ENCODE data around the gene HIVEP3.

The HIVEP3 gene

DNA sequence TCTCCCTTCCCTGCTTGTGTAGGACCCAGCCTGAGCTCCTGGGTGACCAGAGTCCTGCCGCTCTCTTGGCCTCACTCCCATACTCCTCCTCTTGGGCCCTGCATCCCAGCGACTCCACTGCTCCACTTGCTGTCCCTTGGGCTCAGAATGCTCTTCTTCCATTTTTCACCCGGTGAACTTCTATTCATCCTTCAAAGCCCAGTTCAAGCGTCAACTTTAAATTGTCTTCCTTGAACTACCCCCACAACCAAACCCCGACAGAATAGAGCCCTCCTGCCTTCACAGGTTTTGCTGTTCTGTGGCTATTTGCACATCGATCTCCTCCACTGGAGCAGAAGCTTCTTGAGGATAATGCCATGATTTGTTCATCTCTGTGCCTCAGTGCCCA, 218.9 kb downstream of the HIVEP3 start:
- peak overlapping the region; percentile 97; the same call in 1 of the 2 replicates for H3K27ac ChIP-seq (ENCODE audit: low read length)
- H3K27me3 ChIP-seq (replicated peaks; ENCODE audit: insufficient read depth, low read length), result no peaks in the 10 kb centered on the region
- TF ChIP-seq EZH2 (optimal IDR thresholded peaks at IDR 0.05; ENCODE audit: low read depth, low read length) (no peak), EZH2phosphoT487 (IDR thresholded peaks at IDR 0.05; ENCODE audit: low read length) (no peak)
- TF ChIP-seq, protein P1, sequence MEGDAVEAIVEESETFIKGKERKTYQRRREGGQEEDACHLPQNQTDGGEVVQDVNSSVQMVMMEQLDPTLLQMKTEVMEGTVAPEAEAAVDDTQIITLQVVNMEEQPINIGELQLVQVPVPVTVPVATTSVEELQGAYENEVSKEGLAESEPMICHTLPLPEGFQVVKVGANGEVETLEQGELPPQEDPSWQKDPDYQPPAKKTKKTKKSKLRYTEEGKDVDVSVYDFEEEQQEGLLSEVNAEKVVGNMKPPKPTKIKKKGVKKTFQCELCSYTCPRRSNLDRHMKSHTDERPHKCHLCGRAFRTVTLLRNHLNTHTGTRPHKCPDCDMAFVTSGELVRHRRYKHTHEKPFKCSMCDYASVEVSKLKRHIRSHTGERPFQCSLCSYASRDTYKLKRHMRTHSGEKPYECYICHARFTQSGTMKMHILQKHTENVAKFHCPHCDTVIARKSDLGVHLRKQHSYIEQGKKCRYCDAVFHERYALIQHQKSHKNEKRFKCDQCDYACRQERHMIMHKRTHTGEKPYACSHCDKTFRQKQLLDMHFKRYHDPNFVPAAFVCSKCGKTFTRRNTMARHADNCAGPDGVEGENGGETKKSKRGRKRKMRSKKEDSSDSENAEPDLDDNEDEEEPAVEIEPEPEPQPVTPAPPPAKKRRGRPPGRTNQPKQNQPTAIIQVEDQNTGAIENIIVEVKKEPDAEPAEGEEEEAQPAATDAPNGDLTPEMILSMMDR (IDR thresholded peaks at IDR 0.05; ENCODE audit: low read length), result no peak
- no peaks in the 10 kb centered on the region for H3K36me3 ChIP-seq (replicated peaks; ENCODE audit: insufficient read depth, low read length)
- peak overlapping the region; percentile 55; the same call in 1 of the 2 replicates for H3K9ac ChIP-seq (ENCODE audit: low read length)
- no peaks in the 10 kb centered on the region for H3K9me2 ChIP-seq (replicated peaks; ENCODE audit: insufficient read depth, low read length)
- peaks cover 37% of the 10 kb centered on the region for H3F3A ChIP-seq (ENCODE audit: insufficient read depth, low read length)
- no peak overlapping the region for H3K4me3 ChIP-seq (ENCODE audit: low read length)
- no peaks in the 10 kb centered on the region for H4K20me1 ChIP-seq (ENCODE audit: insufficient read depth, low read length)
- no peak overlapping the region; the same call in 1 of the 2 replicates for H2AFZ ChIP-seq (ENCODE audit: low read length)
- 0 out of 2 replicates have a peak overlapping the region, but pooled peaks have one; percentile 0 for H3K4me2 ChIP-seq (ENCODE audit: low read depth, low read length)
- H3K9me3 ChIP-seq (replicated peaks; ENCODE audit: insufficient read depth, low read length), result no peaks in the 10 kb centered on the region
- no peaks in the 10 kb centered on the region for H3K79me2 ChIP-seq (ENCODE audit: low read length)
- no peak for DNase-seq
- peaks cover 48% of the 10 kb centered on the region for H3K4me1 ChIP-seq (ENCODE audit: low read length)

- Histone ChIP-seq H3K9me3 (replicated peaks; ENCODE audit: insufficient read depth, low read length) (no peaks in the 10 kb centered on the region), H3K79me2 (ENCODE audit: low read length) (no peaks in the 10 kb centered on the region), H3K4me2 (ENCODE audit: low read depth, low read length) (peak overlapping the region; percentile 59), H3K27me3 (replicated peaks; ENCODE audit: insufficient read depth, low read length) (no peaks in the 10 kb centered on the region), H4K20me1 (ENCODE audit: insufficient read depth, low read length) (no peaks in the 10 kb centered on the region), H3K36me3 (replicated peaks; ENCODE audit: insufficient read depth, low read length) (no peaks in the 10 kb centered on the region), H3F3A (ENCODE audit: insufficient read depth, low read length) (peaks cover 37% of the 10 kb centered on the region), H3K9me2 (replicated peaks; ENCODE audit: insufficient read depth, low read length) (no peaks in the 10 kb centered on the region), H3K4me1 (ENCODE audit: low read length) (peaks cover 48% of the 10 kb centered on the region), H3K4me3 (ENCODE audit: low read length) (no peak overlapping the region), H3K27ac (ENCODE audit: low read length) (peak overlapping the region; percentile 97), H2AFZ (ENCODE audit: low read length) (peak overlapping the region; percentile 37; the same call in 1 of the 2 replicates), H3K9ac (ENCODE audit: low read length) (peak overlapping the region; percentile 65)
- DNase-seq, result peak; percentile 99
- TF ChIP-seq, protein P1 (IDR thresholded peaks at IDR 0.05; ENCODE audit: low read length), result no peak
- TF ChIP-seq EZH2 (optimal IDR thresholded peaks at IDR 0.05; ENCODE audit: low read depth, low read length) (no peak), EZH2phosphoT487 (IDR thresholded peaks at IDR 0.05; ENCODE audit: low read length) (no peak)
Observed at GRCh38 chr1:41698916-41699860, 219.5 kb downstream of the HIVEP3 start.

DNA sequence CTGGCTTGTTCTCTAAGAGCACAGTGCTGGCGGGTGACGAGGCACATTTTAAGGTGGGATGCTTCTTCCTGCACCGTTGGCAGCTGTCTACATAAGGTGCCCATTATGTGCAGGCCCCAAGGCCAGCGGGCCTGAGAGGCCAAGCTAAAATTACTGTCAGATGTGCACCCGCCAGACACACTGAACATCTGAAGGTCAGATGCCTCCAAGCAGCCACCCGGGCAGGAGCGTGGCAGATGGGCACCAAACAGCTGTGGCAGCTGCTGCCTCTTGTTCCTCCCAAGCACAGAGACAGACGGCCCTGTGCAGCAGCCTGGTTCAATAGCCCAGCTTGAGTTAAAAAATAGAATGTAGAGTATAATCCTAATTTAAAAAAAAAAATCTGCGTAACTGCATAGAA, 222.3 kb downstream of the HIVEP3 start:
- Histone ChIP-seq H3K36me3 (replicated peaks; ENCODE audit: insufficient read depth, low read length) (no peaks in the 10 kb centered on the region), H3K9me3 (replicated peaks; ENCODE audit: insufficient read depth, low read length) (no peaks in the 10 kb centered on the region), H3K27me3 (replicated peaks; ENCODE audit: insufficient read depth, low read length) (no peaks in the 10 kb centered on the region), H3K4me2 (ENCODE audit: low read depth, low read length) (no peak overlapping the region), H3K9me2 (replicated peaks; ENCODE audit: insufficient read depth, low read length) (no peaks in the 10 kb centered on the region), H3K4me3 (ENCODE audit: low read length) (no peak overlapping the region), H3K79me2 (ENCODE audit: low read length) (no peaks in the 10 kb centered on the region), H3K27ac (ENCODE audit: low read length) (no peak overlapping the region), H3F3A (ENCODE audit: insufficient read depth, low read length) (peaks cover 31% of the 10 kb centered on the region), H2AFZ (ENCODE audit: low read length) (no peak overlapping the region), H3K4me1 (ENCODE audit: low read length) (peaks cover 41% of the 10 kb centered on the region), H4K20me1 (ENCODE audit: insufficient read depth, low read length) (no peaks in the 10 kb centered on the region), H3K9ac (ENCODE audit: low read length) (no peak overlapping the region)
- TF ChIP-seq, protein P1 (IDR thresholded peaks at IDR 0.05; ENCODE audit: low read length), result no peak
- TF ChIP-seq EZH2 (optimal IDR thresholded peaks at IDR 0.05; ENCODE audit: low read depth, low read length), result no peak
- no peak for TF ChIP-seq EZH2phosphoT487 (IDR thresholded peaks at IDR 0.05; ENCODE audit: low read length)
- DNase-seq, result no peak
